ENCODE results near the gene PDZD2.

GRCh38 chr5:32029781-32030180 is 390.9 kb downstream of the PDZD2 start:
- TF ChIP-seq, protein P1, sequence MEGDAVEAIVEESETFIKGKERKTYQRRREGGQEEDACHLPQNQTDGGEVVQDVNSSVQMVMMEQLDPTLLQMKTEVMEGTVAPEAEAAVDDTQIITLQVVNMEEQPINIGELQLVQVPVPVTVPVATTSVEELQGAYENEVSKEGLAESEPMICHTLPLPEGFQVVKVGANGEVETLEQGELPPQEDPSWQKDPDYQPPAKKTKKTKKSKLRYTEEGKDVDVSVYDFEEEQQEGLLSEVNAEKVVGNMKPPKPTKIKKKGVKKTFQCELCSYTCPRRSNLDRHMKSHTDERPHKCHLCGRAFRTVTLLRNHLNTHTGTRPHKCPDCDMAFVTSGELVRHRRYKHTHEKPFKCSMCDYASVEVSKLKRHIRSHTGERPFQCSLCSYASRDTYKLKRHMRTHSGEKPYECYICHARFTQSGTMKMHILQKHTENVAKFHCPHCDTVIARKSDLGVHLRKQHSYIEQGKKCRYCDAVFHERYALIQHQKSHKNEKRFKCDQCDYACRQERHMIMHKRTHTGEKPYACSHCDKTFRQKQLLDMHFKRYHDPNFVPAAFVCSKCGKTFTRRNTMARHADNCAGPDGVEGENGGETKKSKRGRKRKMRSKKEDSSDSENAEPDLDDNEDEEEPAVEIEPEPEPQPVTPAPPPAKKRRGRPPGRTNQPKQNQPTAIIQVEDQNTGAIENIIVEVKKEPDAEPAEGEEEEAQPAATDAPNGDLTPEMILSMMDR (IDR thresholded peaks at IDR 0.05): no peak
- TF ChIP-seq POLR2A (IDR thresholded peaks at IDR 0.05): no peak

Measured in stomach (tissue), 4 donors.